NCI-H2196 treated with DMSO at 0.1 percent for 48 hours (cell line): Measurements from ENCODE around the gene PI4KA.
"Not testable (repeated sequence)": the region's sequence is repeated elsewhere in the genome, so short reads cannot be mapped to it uniquely, and the experiment has no call there.

Experiments
- DNase-seq: peaks from one replicate; lab custom pipeline; 2025; ENCODE audit not compliant: unreplicated experiment; lab: John Stamatoyannopoulos, UW

PI4KA gene

DNA sequence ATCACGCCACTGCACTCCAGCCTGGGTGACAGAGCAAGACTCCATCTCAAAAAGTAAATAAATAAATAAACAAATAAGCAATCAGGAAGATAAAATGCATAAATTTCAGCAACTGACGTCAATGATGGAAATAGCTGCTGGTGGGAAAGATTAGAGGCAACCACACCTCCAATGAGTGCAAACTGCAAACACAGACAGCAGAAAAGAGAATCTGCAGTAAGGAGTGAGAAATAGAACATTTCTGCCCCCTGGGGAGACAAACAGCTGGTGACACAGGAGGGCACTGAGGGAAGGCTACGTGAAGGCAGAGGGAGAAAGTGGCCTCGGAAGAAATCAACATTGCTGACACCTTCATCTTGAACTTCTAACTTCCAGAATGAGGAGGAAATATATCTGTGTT, 6.5 kb downstream of the PI4KA start:
- DNase-seq = no peak

DNA sequence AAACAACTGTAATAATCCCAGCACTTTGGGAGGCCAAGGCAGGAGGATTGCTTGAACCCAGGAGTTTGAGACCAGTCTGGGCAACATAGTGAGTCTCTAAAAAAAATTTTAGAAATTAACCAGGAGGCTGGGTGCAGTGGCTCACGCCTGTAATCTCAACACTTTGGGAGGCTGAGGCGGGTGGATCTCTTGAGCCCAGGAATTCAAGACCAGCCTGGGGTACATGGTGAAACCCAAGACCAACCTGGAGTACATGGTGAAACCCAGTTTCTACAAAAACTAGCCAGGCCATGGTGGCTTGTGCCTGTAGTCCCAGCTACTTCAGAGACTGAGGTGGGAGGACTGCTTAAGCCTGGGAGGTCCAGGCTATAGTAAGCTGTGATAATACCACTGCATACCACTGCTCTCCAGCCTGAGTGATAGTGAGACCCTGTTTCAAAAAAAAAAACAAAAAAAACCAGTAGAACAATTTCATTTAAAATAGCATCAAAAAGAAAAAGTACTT, 11.2 kb downstream of the PI4KA start:
- no peak for DNase-seq

GRCh38 chr22:20844055-20845037, 14.3 kb downstream of the PI4KA start:
- DNase-seq = no peak

- no peak for DNase-seq
These were observed 15.1 kb downstream of the PI4KA start for GRCh38 chr22:20843501-20843900.

- no peak for DNase-seq
These were observed 17.8 kb downstream of the PI4KA start for GRCh38 chr22:20840646-20841371.

- DNase-seq = no peak
These were observed 18.6 kb downstream of the PI4KA start for GRCh38 chr22:20839837-20840645.

DNA sequence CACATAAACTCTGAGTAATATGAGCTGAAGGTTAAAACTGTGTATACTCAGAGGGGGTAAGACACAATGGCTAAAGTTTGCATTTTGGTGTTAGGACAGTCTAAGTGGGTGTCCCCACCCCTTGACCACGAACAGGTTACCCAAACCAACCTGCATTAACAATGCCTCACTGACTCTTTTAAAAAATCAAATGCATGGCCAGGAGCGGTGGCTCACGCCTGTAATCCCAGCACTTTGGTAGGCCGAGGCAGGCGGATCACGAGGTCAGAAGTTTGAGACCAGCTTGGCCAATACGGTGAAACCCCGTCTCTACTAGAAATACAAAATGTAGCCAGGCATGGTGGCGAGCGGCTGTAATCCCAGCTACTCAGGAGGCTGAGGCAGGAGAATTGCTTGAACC, 19.3 kb downstream of the PI4KA start:
- not testable (repeated sequence) for DNase-seq

- DNase-seq = no peak
These were observed 21.4 kb downstream of the PI4KA start for GRCh38 chr22:20836987-20837823.

DNA sequence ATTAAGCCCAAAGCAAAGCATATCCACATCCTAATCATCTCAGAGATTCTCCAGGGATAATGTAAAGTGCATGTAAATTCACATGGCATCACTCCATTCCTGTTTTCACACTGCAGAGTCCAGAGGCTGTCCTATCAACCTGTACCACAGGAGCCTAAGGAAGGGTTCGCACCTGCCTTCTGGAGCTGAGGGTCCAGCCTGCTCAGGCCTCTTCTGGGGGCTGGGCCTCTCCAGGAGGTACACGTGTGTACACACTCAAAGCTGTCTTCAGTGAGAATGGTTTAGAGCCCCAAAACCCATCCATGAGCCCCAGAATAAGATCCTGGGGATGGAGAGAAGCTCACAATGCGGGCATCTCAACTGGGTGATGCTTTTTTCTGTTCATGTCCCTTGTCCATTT, 23.9 kb downstream of the PI4KA start:
- no peak for DNase-seq

- DNase-seq = no peak
These were observed 24.4 kb downstream of the PI4KA start for GRCh38 chr22:20834206-20834605.

- DNase-seq = no peak
These were observed 25.4 kb downstream of the PI4KA start for GRCh38 chr22:20833225-20833665.

GRCh38 chr22:20829491-20830134, 29.0 kb downstream of the PI4KA start:
- no peak for DNase-seq

- DNase-seq = not testable (repeated sequence)
These were observed 32.0 kb downstream of the PI4KA start for GRCh38 chr22:20826373-20827152.

- no peak for DNase-seq
These were observed 33.0 kb downstream of the PI4KA start for GRCh38 chr22:20825624-20826023.

GRCh38 chr22:20825216-20825615, 33.4 kb downstream of the PI4KA start:
- not testable (repeated sequence) for DNase-seq

- no peak for DNase-seq
These were observed 35.3 kb downstream of the PI4KA start for GRCh38 chr22:20823264-20823663.

GRCh38 chr22:20822240-20822639, 36.4 kb downstream of the PI4KA start:
- DNase-seq = no peak

DNA sequence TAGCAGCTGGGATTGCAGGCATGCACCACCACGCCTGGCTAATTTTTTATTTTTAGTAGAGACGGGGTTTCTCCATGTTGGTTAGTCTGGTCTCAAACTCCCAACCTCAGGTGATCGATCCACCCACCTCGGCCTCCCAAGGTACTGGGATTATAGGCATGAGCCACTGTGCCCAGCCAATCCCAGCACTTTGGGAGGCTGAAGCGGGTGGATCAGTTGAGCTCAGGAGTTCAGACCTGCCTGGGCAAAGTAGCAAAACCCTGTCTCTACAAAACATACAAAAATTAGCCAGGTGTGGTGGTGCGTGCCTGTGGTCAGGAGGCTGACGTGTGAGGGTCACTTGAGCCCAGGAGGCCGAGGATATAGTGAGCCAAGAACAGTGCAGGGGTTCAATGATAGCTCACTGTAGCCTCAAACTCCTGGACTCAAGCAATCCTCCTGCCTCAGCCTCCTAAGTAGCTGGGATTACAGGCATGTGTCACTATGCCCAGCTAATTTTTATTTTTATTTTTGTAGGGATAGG, 36.8 kb downstream of the PI4KA start:
- DNase-seq = not testable (repeated sequence)

DNA sequence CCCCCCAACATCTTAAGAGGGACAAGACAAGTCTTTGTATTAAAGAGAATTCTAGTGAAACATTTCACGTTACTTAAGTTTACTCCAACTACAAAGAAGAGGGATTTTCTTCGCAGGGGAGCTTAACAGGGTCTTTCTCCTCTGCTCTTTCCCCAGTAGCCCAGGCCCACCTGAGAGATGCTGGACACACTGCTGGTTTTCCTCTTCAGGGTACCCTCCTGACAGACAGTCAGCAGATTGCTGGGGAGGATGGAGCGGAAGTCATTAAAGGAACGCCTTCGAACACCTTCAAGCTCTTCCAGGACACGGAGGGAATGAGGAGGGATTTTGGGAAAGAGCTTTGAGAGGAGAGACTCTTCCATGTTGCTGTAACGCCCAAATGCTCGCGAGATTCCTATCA, 39.1 kb downstream of the PI4KA start:
- no peak for DNase-seq
